ENCODE results near the gene LUM. TPM values are rescaled to one million over a fixed set of nuclear protein-coding genes. Genes with fewer than 3 reads are reported as not detected.
A peak's percentile ranks its signal among the peaks of the same experiment; 100 is the strongest.

Gene LUM
- total RNA-seq, 1 donor from 2014 or later, result 0.67 TPM

DNA sequence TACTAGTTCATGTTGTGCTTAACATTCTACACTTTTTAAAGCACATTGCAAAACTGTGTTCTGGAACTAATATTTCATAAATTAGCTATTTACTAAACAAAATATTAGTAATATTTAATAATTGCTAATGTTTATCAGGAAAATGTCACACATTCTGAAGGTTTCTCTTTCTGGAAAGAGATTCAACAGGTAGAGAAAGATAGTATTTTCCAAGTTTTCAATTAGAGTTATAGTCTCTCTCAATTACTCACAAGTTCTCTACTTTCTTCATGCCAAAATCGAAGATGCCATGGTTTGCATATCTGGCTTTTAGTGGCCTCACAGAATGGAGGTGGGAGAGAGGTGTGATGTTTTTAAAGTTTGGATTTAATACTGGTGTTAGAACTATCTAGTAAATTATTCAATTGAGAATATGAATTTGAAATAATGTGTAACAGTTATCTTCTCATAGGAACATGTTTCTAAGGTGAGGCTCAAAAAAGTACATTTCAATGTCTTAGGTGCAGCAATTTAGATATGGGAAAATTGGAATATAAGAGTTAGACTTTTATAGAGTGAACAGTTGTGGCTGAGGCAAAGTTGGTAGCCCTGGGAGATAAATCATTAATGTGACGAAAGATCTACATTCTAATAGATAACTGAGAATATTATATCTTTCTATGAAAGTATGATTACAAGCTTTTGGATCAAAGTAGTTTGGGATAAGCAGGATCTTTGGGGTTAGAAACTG is 1.5 kb downstream of the LUM start:
- H3K36me3 ChIP-seq (ENCODE audit: control insufficient read depth, insufficient read depth, low read length), result no peaks in the 10 kb centered on the region
- H3K4me3 ChIP-seq (ENCODE audit: low read depth, low read length), result no peak overlapping the region
- no peak for DNase-seq (ENCODE audit: low read depth)
- TF ChIP-seq, protein P1, sequence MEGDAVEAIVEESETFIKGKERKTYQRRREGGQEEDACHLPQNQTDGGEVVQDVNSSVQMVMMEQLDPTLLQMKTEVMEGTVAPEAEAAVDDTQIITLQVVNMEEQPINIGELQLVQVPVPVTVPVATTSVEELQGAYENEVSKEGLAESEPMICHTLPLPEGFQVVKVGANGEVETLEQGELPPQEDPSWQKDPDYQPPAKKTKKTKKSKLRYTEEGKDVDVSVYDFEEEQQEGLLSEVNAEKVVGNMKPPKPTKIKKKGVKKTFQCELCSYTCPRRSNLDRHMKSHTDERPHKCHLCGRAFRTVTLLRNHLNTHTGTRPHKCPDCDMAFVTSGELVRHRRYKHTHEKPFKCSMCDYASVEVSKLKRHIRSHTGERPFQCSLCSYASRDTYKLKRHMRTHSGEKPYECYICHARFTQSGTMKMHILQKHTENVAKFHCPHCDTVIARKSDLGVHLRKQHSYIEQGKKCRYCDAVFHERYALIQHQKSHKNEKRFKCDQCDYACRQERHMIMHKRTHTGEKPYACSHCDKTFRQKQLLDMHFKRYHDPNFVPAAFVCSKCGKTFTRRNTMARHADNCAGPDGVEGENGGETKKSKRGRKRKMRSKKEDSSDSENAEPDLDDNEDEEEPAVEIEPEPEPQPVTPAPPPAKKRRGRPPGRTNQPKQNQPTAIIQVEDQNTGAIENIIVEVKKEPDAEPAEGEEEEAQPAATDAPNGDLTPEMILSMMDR (IDR thresholded peaks at IDR 0.05; ENCODE audit: insufficient read depth, low read length, poor library complexity, severe bottlenecking), result no peak
- no peaks in the 10 kb centered on the region for H3K27me3 ChIP-seq (ENCODE audit: control insufficient read depth, insufficient read depth, low read length)

DNA sequence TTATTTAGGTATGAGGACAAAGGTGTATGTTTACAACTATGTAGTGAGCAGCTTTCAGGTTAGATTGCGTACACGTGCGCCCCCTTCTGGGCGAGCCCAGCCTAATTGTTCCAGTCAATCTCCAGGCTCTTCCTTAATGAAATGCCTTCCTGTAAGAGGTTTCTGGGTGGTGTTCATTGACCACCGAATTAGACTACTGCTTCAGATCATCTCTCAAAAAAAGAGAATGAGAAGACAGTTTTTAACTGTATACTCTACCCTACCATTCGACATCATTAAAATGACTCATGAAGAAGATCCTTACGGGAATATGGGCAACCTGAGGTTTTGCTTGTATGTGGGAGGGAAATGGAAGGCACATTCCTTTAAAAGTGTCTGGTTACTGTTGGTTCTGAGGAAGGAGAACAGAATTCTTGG is 2.1 kb downstream of the LUM start:
- DNase-seq (ENCODE audit: low read depth), result no peak
- H3K4me3 ChIP-seq (ENCODE audit: low read depth, low read length), result no peak overlapping the region
- TF ChIP-seq, protein P1 (IDR thresholded peaks at IDR 0.05; ENCODE audit: insufficient read depth, low read length, poor library complexity, severe bottlenecking), result peak; percentile 65
- no peaks in the 10 kb centered on the region for H3K36me3 ChIP-seq (ENCODE audit: control insufficient read depth, insufficient read depth, low read length)
- H3K27me3 ChIP-seq (ENCODE audit: control insufficient read depth, insufficient read depth, low read length), result no peaks in the 10 kb centered on the region

DNA sequence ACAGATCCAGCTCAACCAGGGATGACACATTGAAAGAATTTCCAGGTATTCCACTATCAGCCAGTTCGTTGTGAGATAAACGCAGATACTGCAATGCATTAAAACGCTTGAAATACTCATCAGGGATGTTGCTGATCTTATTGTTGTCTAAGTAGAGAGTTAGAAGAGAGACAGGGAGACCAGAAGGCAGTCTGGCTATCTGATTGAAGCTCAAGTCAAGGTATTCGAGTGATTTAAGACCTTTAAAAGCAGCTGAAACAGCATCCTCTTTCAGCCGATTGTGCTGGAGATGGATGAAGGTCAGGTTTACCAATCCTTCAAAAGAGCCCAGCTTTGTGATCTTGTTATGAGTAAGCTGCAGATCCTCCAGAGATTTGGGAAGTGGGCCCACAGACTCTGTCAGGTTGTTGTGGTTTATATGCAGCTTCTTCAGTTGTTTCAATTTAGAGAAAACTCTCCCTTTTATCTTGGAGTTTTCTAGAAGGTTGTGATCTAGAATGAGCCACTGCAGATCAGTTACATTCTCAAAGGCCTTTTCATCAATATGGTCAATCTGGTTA is 3.0 kb downstream of the LUM start:
- TF ChIP-seq, protein P1 (IDR thresholded peaks at IDR 0.05; ENCODE audit: insufficient read depth, low read length, poor library complexity, severe bottlenecking), result no peak
- no peaks in the 10 kb centered on the region for H3K36me3 ChIP-seq (ENCODE audit: control insufficient read depth, insufficient read depth, low read length)
- H3K4me3 ChIP-seq (ENCODE audit: low read depth, low read length), result no peak overlapping the region
- no peaks in the 10 kb centered on the region for H3K27me3 ChIP-seq (ENCODE audit: control insufficient read depth, insufficient read depth, low read length)
- DNase-seq (ENCODE audit: low read depth), result no peak

DNA sequence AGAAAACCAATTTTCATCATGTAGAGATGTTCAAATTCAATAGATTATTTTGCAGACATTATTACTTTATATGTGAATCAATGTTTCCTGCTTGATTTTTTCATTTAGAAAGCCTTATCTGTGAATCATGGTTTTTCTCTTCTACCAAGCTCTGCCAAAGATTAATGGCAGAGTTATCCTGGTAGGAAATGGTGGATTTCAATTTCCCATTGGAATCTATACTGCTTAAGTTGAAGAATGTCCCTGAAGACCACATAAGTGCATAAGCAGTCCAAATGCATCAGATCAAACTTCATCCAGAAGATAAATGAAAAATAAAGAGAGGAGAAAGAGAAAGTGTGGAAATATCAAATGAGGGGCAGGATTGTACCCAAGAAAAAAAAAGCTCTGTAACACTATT is 5.0 kb downstream of the LUM start:
- TF ChIP-seq, protein P1 (IDR thresholded peaks at IDR 0.05; ENCODE audit: insufficient read depth, low read length, poor library complexity, severe bottlenecking), result no peak
- no peak for DNase-seq (ENCODE audit: low read depth)
- Histone ChIP-seq H3K27me3 (ENCODE audit: control insufficient read depth, insufficient read depth, low read length) (no peaks in the 10 kb centered on the region), H3K4me3 (ENCODE audit: low read depth, low read length) (no peak overlapping the region), H3K36me3 (ENCODE audit: control insufficient read depth, insufficient read depth, low read length) (no peaks in the 10 kb centered on the region)

DNA sequence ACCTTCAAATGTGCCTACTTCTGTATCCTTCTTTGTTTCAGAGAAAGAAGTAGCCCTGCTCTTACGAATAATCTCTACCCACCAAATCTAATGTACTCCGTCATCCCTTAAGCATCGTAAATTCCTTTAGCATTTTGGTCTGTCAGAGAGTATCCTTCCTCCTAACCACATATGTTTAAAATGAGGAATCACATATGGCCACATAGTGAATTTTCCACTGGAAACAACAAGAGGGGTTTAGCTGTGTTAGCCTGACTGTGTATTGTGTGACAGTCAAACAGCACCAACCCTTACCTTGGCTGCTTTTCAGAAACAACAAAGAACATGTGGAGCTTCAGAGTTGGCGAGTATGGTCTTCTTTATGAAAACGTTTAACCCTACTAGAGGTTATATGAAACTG is 5.5 kb downstream of the LUM start:
- no peak for DNase-seq (ENCODE audit: low read depth)
- H3K27me3 ChIP-seq (ENCODE audit: control insufficient read depth, insufficient read depth, low read length), result no peaks in the 10 kb centered on the region
- no peak overlapping the region for H3K4me3 ChIP-seq (ENCODE audit: low read depth, low read length)
- TF ChIP-seq, protein P1 (IDR thresholded peaks at IDR 0.05; ENCODE audit: insufficient read depth, low read length, poor library complexity, severe bottlenecking), result no peak
- no peaks in the 10 kb centered on the region for H3K36me3 ChIP-seq (ENCODE audit: control insufficient read depth, insufficient read depth, low read length)
